K562 (cell line): ENCODE measurements around the gene PON3. TPM values are rescaled to one million over a fixed set of nuclear protein-coding genes. Genes with fewer than 3 reads are reported as not detected.

Experiments
- ATAC-seq: fragments of 200-7000 bp; cut with Tn5 transposase; 3 replicates; pipeline ENCODE4 v1.9.1; 2020; ENCODE audit warnings: moderate library complexity
- BruUV-seq: library from RNA; stranded (reverse); fragments of 400-500 nt; replicated peaks from 2 replicates; lab custom pipeline; 2021; lab: Mats Ljungman, UMichigan
- CTCF ChIA-PET: fragments of 300-600 bp; formaldehyde crosslinking; extraction: SDS; loops from one replicate; lab custom pipeline; 2021; ENCODE audit warnings: low intra/inter-chr PET ratio; lab: Yijun Ruan, JAX
- POLR2A ChIA-PET: fragments of 300-600, 350-650 bp; sonication (Branson Sonifier 250); formaldehyde crosslinking; extraction: SDS; loops from one replicate; lab custom pipeline; 2021; ENCODE audit warnings: antibody characterized with exemption, inconsistent platforms; lab: Yijun Ruan, JAX
- DNase-seq, 4 experiments: peaks; one replicate each; pipeline versions ENCODE4 v3.0.0 to v3.0.0-alpha.2; 2011 to 2018; ENCODE audit warnings: low spot score in 3 of 4, mixed read lengths in 3 of 4; ENCODE audit errors: extremely low read depth in 1 of 4
- FAIRE-seq: peaks from 2 replicates; lab custom pipeline; 2011; peaks lifted over from hg19 to GRCh38; lab: Jason Lieb, UNC
- H2AFZ ChIP-seq: 2 replicates; pipeline ENCODE4 v1.6.0; 2011; ENCODE audit warnings: low read depth, low read length, control low read depth, inconsistent platforms
- H3K27ac ChIP-seq: fragments of 200-600 bp; 3 replicates; pipeline ENCODE4 v1.8.0; 2011; ENCODE audit warnings: low read depth, mild to moderate bottlenecking, control low read depth, inconsistent platforms, low read length, moderate library complexity, mixed read lengths; ENCODE audit errors: extremely low read depth
- H3K27me3 ChIP-seq, 2 experiments: fragments of 300-600 bp in 1 of 2; 2 replicates in 1 of 2; 3 replicates in 1 of 2; pipeline versions ENCODE4 v1.6.0 to v1.8.0; 2011; ENCODE audit warnings: inconsistent platforms in 2 of 2, low read length in 2 of 2, mild to moderate bottlenecking in 1 of 2, mixed read lengths in 1 of 2, moderate library complexity in 1 of 2; ENCODE audit not compliant: control insufficient read depth in 2 of 2, insufficient read depth in 2 of 2
- H3K36me3 ChIP-seq: fragments of 300-600 bp; 3 replicates; pipeline ENCODE4 v1.8.0; 2011; ENCODE audit warnings: mild to moderate bottlenecking, low read length, inconsistent platforms; ENCODE audit not compliant: control insufficient read depth, insufficient read depth
- H3K4me1 ChIP-seq, 2 experiments: fragments of 200-600 bp in 1 of 2; replicated peaks in 1 of 2; 2 replicates in 1 of 2; 3 replicates in 1 of 2; pipeline versions ENCODE4 v1.5.1 to v1.8.0; 2011; ENCODE audit warnings: inconsistent platforms in 2 of 2, low read length in 2 of 2, mild to moderate bottlenecking in 1 of 2, mixed read lengths in 1 of 2, moderate library complexity in 1 of 2; ENCODE audit not compliant: control insufficient read depth in 2 of 2, insufficient read depth in 2 of 2
- H3K4me2 ChIP-seq: 2 replicates; pipeline ENCODE4 v1.6.1; 2011; ENCODE audit warnings: low read length, control low read depth, inconsistent platforms, mixed read lengths; ENCODE audit not compliant: insufficient read depth
- H3K4me3 ChIP-seq: fragments of 200-600 bp; sonication (generic), shearing (Covaris generic); 2 replicates; pipeline ENCODE4 v1.5.1; 2016; ENCODE audit warnings: control low read depth, inconsistent platforms
- H3K79me2 ChIP-seq: fragments of 200-600 bp; 3 replicates; pipeline ENCODE4 v1.8.0; 2011; ENCODE audit warnings: low read length, inconsistent platforms; ENCODE audit not compliant: control insufficient read depth, insufficient read depth
- H3K9ac ChIP-seq, 2 experiments: 2 replicates each; pipeline versions ENCODE4 v1.6.0 to v1.6.1; 2011; ENCODE audit warnings: low read depth in 2 of 2, low read length in 2 of 2, control low read depth in 1 of 2, inconsistent platforms in 1 of 2, mild to moderate bottlenecking in 1 of 2, mixed read lengths in 1 of 2; ENCODE audit not compliant: insufficient read depth in 1 of 2
- H3K9me1 ChIP-seq: one replicate; pipeline ENCODE4 v1.6.0; 2011; ENCODE audit warnings: inconsistent platforms, mild to moderate bottlenecking, low read length, moderate library complexity; ENCODE audit not compliant: control insufficient read depth, insufficient read depth
- H3K9me3 ChIP-seq: replicated peaks from 2 replicates; pipeline ENCODE4 v1.5.1; 2011; ENCODE audit warnings: low read depth, low read length, inconsistent platforms; ENCODE audit not compliant: control insufficient read depth, insufficient read depth
- H4K20me1 ChIP-seq: replicated peaks from 2 replicates; pipeline ENCODE4 v1.6.1; 2011; ENCODE audit warnings: low read length, inconsistent platforms, mixed read lengths; ENCODE audit not compliant: control insufficient read depth, insufficient read depth
- BCL6 ChIP-seq: fragments of 250-450 bp; sonication (Bioruptor Pico); IDR thresholded peaks from 2 replicates; pipeline ENCODE4 v1.4.0; 2020
- CREB3L1 ChIP-seq: fragments of 450-650 bp; IDR thresholded peaks from 2 replicates; pipeline ENCODE4 v1.6.1; 2014; ENCODE audit warnings: low read depth, mild to moderate bottlenecking, moderate library complexity, borderline replicate concordance
- HMGXB4 ChIP-seq: sonication (generic); formaldehyde crosslinking; IDR thresholded peaks from 2 replicates; pipeline ENCODE4 v1.8.1; 2023; ENCODE audit warnings: mild to moderate bottlenecking, missing genetic modification reagents
- MGA ChIP-seq: fragments of 450-650 bp; IDR thresholded peaks from 2 replicates; pipeline ENCODE4 v1.6.1; 2016; ENCODE audit warnings: mild to moderate bottlenecking, moderate library complexity
- ZKSCAN3 ChIP-seq: fragments of 250-450 bp; sonication (Bioruptor Pico); IDR thresholded peaks from 2 replicates; pipeline ENCODE4 v1.4.0; 2020
- ZNF764 ChIP-seq: fragments of 250-450 bp; sonication (Bioruptor Pico); IDR thresholded peaks from 2 replicates; pipeline ENCODE4 v1.4.0; 2020; ENCODE audit warnings: low read depth, mild to moderate bottlenecking, moderate library complexity
- ZNF79 ChIP-seq: fragments of 250-450 bp; sonication (Bioruptor Pico); IDR thresholded peaks from 2 replicates; pipeline ENCODE4 v1.4.0; 2020; ENCODE audit warnings: low read depth, mild to moderate bottlenecking, moderate library complexity
- WGBS: fragments of 100-300 bp; shearing (Covaris generic); methylation state at CpG from one replicate; pipeline ENCODE4 v1.1.6; 2016; ENCODE audit warnings: low coverage, mixed read lengths; ENCODE audit not compliant: insufficient coverage; ENCODE audit errors: missing lambda C conversion rate; 5-methylcytosine and 5-hydroxymethylcytosine counted together
- in situ Hi-C: fragments of 300-500 bp; cut with MboI; formaldehyde crosslinking; loops from 4 replicates; pipeline ENCODE4 v1.15.0; 2018; ENCODE audit warnings: inconsistent platforms, mixed read lengths
- intact Hi-C: fragments of 100-400 bp; cut with micrococcal nuclease; formaldehyde crosslinking; loops from 2 replicates; pipeline ENCODE4 v1.14.2; 2022
- polyA plus RNA-seq, 8 experiments: library from polyadenylated mRNA; depleted of rRNA in 4 of 8; stranded (reverse) in 5 of 8; unstranded in 3 of 8; fragments of >200 nt; fragmentation: Nextera tagmentation in 2 of 8; fragmentation: Illumina TruSeq in 1 of 8; extraction: Ambion mirVana in 2 of 8; extraction: Trizol in 1 of 8; gene quantifications; 2 replicates each; pipeline versions ENCODE4 v1.2.1 to v1.2.3, GENCODE V29; 2011 to 2014; ENCODE audit warnings: inconsistent platforms in 1 of 8, missing spikeins in 1 of 8
- total RNA-seq, 7 experiments: library from RNA; depleted of rRNA in 6 of 7; stranded (reverse); fragments of >200 nt in 6 of 7; fragmentation: Illumina TruSeq in 2 of 7; extraction: Trizol in 2 of 7; gene quantifications; 2 replicates each; pipeline versions ENCODE4 v1.2.1 to v1.2.3, GENCODE V29; 2011 to 2021; ENCODE audit warnings: low replicate concordance in 1 of 7

The PON3 gene
- total and polyA plus RNA-seq, 9 of the 15 experiments (the other 6 are each of a cell fraction or from before 2014, with no cell fraction given): 0.15 to 0.38 (median 0.18) TPM; not detected in 6

- no peak overlapping the region for H2AFZ ChIP-seq
- ChIA-PET POLR2A (no interaction called here), CTCF (no interaction called here)
- FAIRE-seq (no peak), DNase-seq (no peak), ATAC-seq (no peak)
- no peaks in the 10 kb centered on the region for H3K9me3 ChIP-seq
- no peak overlapping the region for H3K27ac ChIP-seq
- no peaks in the 10 kb centered on the region for H3K4me1 ChIP-seq
- 77% methylated on average over 7 of the region's 7 CpGs for WGBS
- H3K79me2 ChIP-seq: peaks cover 2% of the 10 kb centered on the region; the same call in 1 of the 3 replicates
- H3K4me3 ChIP-seq: no peak overlapping the region
- H3K9me1 ChIP-seq: no peaks in the 10 kb centered on the region
- no peaks in the 10 kb centered on the region for H4K20me1 ChIP-seq
- H3K4me2 ChIP-seq: no peak overlapping the region
- no peaks in the 10 kb centered on the region for H3K27me3 ChIP-seq
- H3K36me3 ChIP-seq: peaks cover 8% of the 10 kb centered on the region; the same call in 1 of the 3 replicates
- intact Hi-C loops: no loop called here
- in situ Hi-C loops: no loop called here
- no peak overlapping the region for H3K9ac ChIP-seq
- no TSS peak for BruUV-seq
- TF ChIP-seq HMGXB4 (CRISPR knock-in tag) (no peak), BCL6 (no peak), MGA (no peak), CREB3L1 (no peak), ZNF764 (CRISPR knock-in tag) (no peak), ZNF79 (CRISPR knock-in tag) (no peak), ZKSCAN3 (CRISPR knock-in tag) (no peak)
These were observed 31.0 kb upstream of the PON3 start for GRCh38 chr7:95427166-95427565.
